Activated CD4-positive, alpha-beta T cell treated with anti-CD3 and anti-CD28 coated beads for 36 hours (primary cell): Measurements from ENCODE around the gene STS. TPM values are rescaled to one million over a fixed set of nuclear protein-coding genes. Genes with fewer than 3 reads are reported as not detected.

Experiments
- ATAC-seq: fragments of 200-7000 bp; cut with Tn5 transposase; one replicate; pipeline ENCODE4 v1.10.0; 2021; ENCODE audit warnings: mild to moderate bottlenecking, moderate library complexity
- CTCF ChIA-PET: fragments of 350-600 bp; sonication (Branson Sonifier 250); formaldehyde crosslinking; loops from one replicate; lab custom pipeline; 2021; ENCODE audit warnings: antibody characterized with exemption; lab: Charles Lee
- POLR2A ChIA-PET: fragments of 350-600 bp; sonication (Branson Sonifier 250); formaldehyde crosslinking; loops from one replicate; lab custom pipeline; 2021; ENCODE audit warnings: antibody characterized with exemption, inconsistent platforms; lab: Charles Lee
- DNase-seq: peaks from one replicate; pipeline ENCODE4 v3.0.0-alpha.2; 2020
- H3K27ac Mint-ChIP-seq: one replicate; pipeline ENCODE4 v1.8.0; 2021; ENCODE audit warnings: mixed read lengths
- H3K27me3 Mint-ChIP-seq: one replicate; pipeline ENCODE4 v1.8.0; 2021; ENCODE audit warnings: mixed read lengths
- H3K36me3 Mint-ChIP-seq: one replicate; pipeline ENCODE4 v1.8.0; 2021; ENCODE audit warnings: low read depth, mixed read lengths
- H3K4me1 Mint-ChIP-seq: one replicate; pipeline ENCODE4 v1.8.0; 2021; ENCODE audit warnings: mixed read lengths
- H3K4me3 Mint-ChIP-seq: one replicate; pipeline ENCODE4 v1.8.0; 2021; ENCODE audit warnings: mild to moderate bottlenecking, moderate library complexity, mixed read lengths
- H3K9me3 Mint-ChIP-seq: one replicate; pipeline ENCODE4 v1.8.0; 2021; ENCODE audit warnings: low read depth, mixed read lengths
- intact Hi-C, 2 experiments: fragments of 100-400 bp; cut with DNase I in 1 of 2; cut with micrococcal nuclease in 1 of 2; formaldehyde crosslinking; loops; one replicate each; pipeline versions ENCODE4 v1.14.2 to v1.15.1; 2022 to 2024; cut with DNase I, micrococcal nuclease
- microRNA-seq: library from miRNA; unstranded; fragments of <30 nt; microRNA quantifications from one replicate; pipeline ENCODE4 v1.2.0, GENCODE V29; 2021; ENCODE audit warnings: borderline replicate concordance
- total RNA-seq, 2 experiments: library from RNA; stranded (reverse); gene quantifications; one replicate each; pipeline ENCODE4 v1.2.3, GENCODE V29; 2021

The STS gene
- total RNA-seq, 2 experiments from 2014 or later = 0.50 to 0.70 TPM

DNA sequence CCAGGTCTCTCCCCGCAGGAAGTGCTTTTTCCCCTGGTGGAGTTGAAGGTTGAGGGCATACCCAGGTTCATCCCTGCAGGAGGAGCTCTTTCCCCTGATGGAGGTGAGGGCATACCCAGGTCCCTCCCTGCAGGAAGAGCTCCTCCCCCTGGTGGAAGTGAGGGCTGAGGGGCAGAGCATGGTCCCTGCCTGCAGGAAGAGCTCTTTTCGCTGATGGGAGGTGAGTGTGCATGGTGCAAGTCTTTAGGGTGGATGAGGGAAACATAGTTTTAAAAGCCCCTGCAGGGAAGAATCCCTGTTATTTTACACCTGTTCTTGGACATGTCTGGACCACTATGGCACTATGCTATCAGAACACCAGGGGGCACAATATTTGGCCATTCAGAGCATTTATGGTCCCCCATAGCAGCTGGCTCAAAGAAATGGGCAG is 44.2 kb downstream of the STS start:
- intact Hi-C loops = no loop called here
- CTCF ChIA-PET = interaction anchor here (0.6 kb wide), 1 partner anchor 304 kb away, joined by 4 read pairs; no protein-coding TSS in a partner anchor

GRCh38 chrX:7192871-7193270 is 45.4 kb downstream of the STS start:
- H3K27me3 Mint-ChIP-seq = no peaks in the 10 kb centered on the region
- no peak overlapping the region for H3K4me3 Mint-ChIP-seq
- no peaks in the 10 kb centered on the region for H3K9me3 Mint-ChIP-seq
- intact Hi-C loops = no loop called here
- ATAC-seq (no peak), DNase-seq (no peak)
- H3K36me3 Mint-ChIP-seq = no peaks in the 10 kb centered on the region
- H3K27ac Mint-ChIP-seq = no peak overlapping the region
- no peaks in the 10 kb centered on the region for H3K4me1 Mint-ChIP-seq
- POLR2A ChIA-PET = no interaction called here
- CTCF ChIA-PET = no interaction called here

More for the DNA sequence above, 44.2 kb downstream of the STS start:
- H3K4me3 Mint-ChIP-seq = no peak overlapping the region
- ATAC-seq (no peak), DNase-seq (no peak)
- no peaks in the 10 kb centered on the region for H3K27me3 Mint-ChIP-seq
- no peaks in the 10 kb centered on the region for H3K4me1 Mint-ChIP-seq
- H3K36me3 Mint-ChIP-seq = no peaks in the 10 kb centered on the region
- POLR2A ChIA-PET = no interaction called here
- no peak overlapping the region for H3K27ac Mint-ChIP-seq
- no peaks in the 10 kb centered on the region for H3K9me3 Mint-ChIP-seq

GRCh38 chrX:7194606-7195005 is 47.1 kb downstream of the STS start:
- ATAC-seq = no peak
- intact Hi-C loops = no loop called here
- Mint-ChIP-seq H3K36me3 (no peaks in the 10 kb centered on the region), H3K4me1 (no peaks in the 10 kb centered on the region), H3K4me3 (no peak overlapping the region), H3K9me3 (no peaks in the 10 kb centered on the region), H3K27ac (no peak overlapping the region), H3K27me3 (no peaks in the 10 kb centered on the region)
- DNase-seq = no peak
- POLR2A ChIA-PET = no interaction called here
- CTCF ChIA-PET = no interaction called here

Small RNA genes lying within 50 kb of the gene (microRNA-seq; reads per million reads assigned to microRNA genes)
- gene MIR4767 = not detected

Other genes starting within 250 kb of the STS start
- 10 to 100 TPM; 15.3 to 18.1 TPM for gene PUDP, start 441 bp downstream of the STS start, total RNA-seq